ENCODE results near the gene GDAP1L1.
A peak's percentile ranks its signal among the peaks of the same experiment; 100 is the strongest.
"Not testable (repeated sequence)": the region's sequence is repeated elsewhere in the genome, so short reads cannot be mapped to it uniquely, and the experiment has no call there.

GDAP1L1 gene

DNA sequence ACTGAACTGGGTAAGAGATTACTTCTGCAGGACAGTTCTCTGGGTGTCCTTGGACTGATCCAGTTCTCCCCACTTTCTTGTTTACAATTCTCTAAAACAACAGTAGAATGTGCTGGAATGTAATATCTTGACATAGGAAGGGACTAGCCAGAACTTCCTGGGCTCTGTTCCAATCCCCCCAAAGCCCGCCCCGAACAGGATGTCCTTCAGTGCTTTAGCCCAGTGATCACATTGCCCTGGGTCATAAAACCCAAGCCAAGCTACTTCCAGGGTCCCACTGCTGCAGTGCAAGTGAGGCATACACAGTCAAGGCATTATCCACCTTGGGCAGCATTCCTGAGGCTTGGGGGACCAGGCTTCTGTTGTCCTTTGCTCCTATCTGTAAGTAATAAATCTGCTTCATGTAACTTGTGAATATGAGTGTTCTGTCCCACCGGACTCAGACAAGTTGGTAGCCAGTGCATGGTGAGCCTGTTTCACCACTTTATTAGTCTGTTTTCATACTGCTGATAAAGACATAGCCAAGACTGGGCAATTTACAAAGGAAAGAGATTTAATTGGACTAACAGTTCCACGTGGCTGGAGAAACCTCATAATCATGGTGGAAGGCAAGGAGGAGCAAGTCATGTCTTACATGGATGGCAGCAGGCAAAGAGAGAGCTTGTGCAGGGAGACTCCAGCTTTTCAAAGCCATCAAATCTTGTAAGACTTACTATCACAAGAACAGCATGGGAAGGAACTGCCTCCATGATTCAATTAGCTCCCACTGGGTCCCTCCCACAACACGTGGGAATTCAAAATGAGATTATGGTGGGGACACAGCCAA lies 40.4 kb downstream of the GDAP1L1 start:
- no peak for DNase-seq
- TF ChIP-seq GATA1 (IDR thresholded peaks at IDR 0.05; ENCODE audit: low read depth, low read length) (no peak), POLR2A (IDR thresholded peaks at IDR 0.05; ENCODE audit: low read length) (no peak)

DNA sequence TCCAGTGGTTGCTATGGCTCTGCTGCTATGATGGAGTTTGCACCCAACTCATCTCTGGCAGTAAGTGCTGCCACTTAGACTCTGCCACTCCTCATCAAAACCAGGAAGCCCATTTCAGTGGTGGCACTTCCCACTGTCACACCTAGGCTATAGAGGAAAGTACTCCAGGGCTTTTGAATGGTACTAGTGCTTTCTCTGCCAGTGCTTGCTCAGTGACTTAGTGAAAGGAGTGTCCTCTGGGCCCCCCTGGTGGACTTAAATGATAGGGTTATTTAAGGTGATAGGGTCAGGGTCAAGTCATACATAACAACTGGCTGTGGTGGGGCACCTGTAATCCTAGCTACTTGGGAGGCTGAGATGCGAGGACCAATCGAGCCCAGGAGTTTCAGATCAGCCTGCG lies 41.1 kb downstream of the GDAP1L1 start:
- TF ChIP-seq POLR2A (IDR thresholded peaks at IDR 0.05; ENCODE audit: low read length) (no peak), GATA1 (IDR thresholded peaks at IDR 0.05; ENCODE audit: low read depth, low read length) (no peak)
- DNase-seq, result peak; percentile 37 to 49

DNA sequence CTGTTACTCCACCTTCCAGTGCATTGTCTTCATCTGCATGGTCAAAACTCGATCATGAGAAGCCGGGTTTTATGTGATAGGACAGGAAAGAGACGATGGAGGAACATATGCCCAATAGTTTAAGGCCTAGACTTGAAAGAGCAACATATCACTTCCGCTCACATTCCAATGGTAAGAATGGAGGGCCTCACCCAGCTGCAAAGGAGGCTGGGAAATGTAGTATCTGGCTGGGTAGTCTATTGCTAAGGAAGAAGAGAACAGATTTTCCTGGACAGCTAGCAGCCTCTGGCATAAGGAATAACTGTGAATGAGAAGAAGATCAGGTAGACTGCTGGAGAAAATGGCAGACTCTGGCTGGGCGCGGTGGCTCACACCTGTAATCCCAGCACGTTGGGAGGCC lies 44.6 kb downstream of the GDAP1L1 start:
- TF ChIP-seq POLR2A (IDR thresholded peaks at IDR 0.05; ENCODE audit: low read length) (no peak), GATA1 (IDR thresholded peaks at IDR 0.05; ENCODE audit: low read depth, low read length) (no peak)
- no peak for DNase-seq

DNA sequence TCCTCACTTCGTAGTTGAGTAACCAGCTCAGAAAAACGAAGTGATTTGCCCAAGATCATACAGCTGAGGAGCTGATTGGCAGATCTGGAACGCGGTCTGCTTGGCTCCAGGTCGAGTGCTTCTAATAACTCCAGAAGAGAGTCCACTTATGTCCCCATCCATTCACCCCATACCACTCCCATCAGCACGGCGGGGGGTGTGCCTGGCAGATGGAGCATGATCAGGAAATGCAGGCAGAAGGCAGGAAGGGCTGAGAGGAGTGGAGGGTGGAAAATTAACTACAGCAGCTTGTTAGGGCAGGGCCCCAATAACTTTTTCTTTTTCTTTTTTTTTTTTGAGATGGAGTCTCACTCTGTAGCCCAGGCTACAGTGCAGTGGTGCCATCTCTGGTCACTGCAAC lies 48.9 kb downstream of the GDAP1L1 start:
- TF ChIP-seq POLR2A (IDR thresholded peaks at IDR 0.05; ENCODE audit: low read length), result no peak
- no peak for TF ChIP-seq GATA1 (IDR thresholded peaks at IDR 0.05; ENCODE audit: low read depth, low read length)
- no peak for DNase-seq

DNA sequence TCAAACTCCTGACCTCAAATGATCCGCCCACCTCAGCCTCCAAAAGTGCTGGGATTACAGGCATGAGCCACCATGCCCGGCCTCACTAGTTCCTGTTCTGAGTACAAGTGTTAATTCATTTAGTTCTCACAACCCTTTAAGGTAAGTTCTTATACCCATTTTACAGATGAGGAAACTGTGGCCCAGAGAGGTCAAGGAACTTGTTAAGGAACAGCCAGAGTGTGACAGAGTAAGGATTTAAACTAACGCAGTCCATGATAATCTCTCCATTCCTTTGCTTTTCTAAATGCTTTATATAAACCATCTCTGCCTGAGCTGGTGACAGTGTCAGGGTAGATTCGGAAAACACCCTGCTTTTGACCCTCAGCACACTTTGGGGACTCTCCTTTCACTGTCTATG lies 50.6 kb downstream of the GDAP1L1 start:
- no peak for TF ChIP-seq GATA1 (IDR thresholded peaks at IDR 0.05; ENCODE audit: low read depth, low read length)
- TF ChIP-seq POLR2A (IDR thresholded peaks at IDR 0.05; ENCODE audit: low read length), result no peak
- no peak for DNase-seq

DNA sequence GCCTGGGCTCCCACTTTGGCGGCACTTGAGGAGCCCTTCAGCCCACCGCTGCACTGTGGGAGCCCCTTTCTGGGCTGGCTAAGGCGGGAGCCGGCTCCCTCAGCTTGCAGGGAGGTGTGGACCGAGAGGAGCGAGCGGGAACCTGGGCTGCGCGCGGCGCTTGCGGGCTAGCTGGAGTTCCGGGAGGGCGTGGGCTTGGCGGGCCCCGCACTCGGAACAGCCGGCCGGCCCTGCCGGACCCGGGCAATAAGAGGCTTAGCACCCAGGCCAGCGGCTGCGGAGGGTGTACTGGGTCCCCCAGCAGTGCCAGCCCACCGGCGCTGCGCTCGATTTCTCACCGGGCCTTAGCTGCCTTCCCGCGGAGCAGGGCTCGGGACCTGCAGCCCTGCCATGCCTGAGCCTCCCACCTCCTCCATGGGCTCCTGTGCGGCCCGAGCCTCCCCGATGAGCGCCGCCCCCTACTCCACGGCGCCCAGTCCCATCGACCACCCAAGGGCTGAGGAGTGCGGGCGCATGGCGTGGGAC lies 52.0 kb downstream of the GDAP1L1 start:
- DNase-seq, result not testable (repeated sequence)

DNA sequence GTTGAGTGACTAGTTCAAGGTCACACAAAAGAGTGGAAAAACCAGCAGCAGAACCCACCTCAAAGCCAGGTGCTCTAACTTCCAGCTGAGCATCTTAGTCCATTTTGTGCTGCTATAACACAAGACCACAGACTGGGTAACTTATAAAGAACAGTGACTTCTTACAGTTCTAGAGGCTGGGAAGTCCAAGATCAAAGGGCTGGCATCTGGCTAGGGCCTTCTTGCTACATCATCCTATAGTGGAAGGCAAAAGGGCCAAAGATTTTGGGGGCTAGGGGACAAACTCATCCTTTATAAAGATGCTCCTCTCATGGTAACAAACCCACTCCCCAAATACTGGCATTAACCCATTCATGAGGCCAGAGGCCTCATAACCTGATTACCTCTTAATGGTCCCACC lies 54.2 kb downstream of the GDAP1L1 start:
- TF ChIP-seq POLR2A (IDR thresholded peaks at IDR 0.05; ENCODE audit: low read length) (no peak), GATA1 (IDR thresholded peaks at IDR 0.05; ENCODE audit: low read depth, low read length) (no peak)
- DNase-seq, result no peak

DNA sequence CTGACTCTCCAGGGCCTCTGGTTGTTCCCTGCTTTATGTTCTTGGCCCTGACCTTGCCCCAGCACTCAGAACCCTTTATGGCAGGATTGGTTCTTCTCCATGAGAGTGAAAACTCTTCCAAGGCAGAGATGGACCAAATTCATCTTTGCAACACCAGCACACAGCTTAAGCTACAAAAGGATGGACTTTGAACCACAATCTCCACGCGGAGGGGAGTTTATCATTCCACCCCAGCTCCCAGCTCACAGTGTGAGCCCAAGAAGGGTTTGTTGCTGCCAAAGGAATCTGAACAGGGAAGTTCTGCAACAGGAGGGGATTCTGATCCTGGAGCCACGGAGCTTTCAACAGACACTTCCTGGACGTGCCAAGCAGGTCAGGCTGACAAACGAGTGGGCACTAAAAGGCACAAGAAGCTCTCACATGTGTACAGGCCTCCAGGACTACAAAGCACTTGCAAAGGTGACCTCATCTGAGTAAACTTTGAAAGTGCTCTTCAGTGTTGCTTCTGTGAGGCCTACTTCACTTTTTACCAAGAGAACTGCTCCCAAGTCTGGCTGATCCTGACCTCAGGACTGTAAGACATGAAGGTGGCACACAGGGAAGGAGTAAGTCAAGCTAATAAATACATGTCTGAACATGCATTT lies 55.0 kb downstream of the GDAP1L1 start:
- DNase-seq, result no peak
- TF ChIP-seq GATA1 (IDR thresholded peaks at IDR 0.05; ENCODE audit: low read depth, low read length) (no peak), POLR2A (IDR thresholded peaks at IDR 0.05; ENCODE audit: low read length) (no peak)

DNA sequence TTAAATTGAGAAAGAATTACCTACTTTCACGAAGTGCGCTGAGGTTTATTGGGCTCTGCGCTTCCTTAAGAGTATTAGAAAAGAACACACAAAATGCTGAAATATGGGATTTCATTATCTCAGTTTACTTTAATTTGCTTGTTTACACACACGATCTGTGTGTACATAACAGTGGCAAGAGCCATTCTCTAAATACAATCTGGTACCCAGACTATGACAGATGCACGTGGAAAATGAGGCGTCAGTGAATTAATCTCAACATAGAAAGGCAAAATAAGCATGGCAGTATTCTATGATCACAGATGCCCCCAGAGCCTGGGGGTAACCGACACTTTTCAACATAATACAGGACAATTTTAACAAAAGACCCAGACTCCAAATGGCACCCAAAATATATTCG lies 55.6 kb downstream of the GDAP1L1 start:
- no peak for TF ChIP-seq POLR2A (IDR thresholded peaks at IDR 0.05; ENCODE audit: low read length)
- TF ChIP-seq GATA1 (IDR thresholded peaks at IDR 0.05; ENCODE audit: low read depth, low read length), result no peak
- DNase-seq, result no peak

DNA sequence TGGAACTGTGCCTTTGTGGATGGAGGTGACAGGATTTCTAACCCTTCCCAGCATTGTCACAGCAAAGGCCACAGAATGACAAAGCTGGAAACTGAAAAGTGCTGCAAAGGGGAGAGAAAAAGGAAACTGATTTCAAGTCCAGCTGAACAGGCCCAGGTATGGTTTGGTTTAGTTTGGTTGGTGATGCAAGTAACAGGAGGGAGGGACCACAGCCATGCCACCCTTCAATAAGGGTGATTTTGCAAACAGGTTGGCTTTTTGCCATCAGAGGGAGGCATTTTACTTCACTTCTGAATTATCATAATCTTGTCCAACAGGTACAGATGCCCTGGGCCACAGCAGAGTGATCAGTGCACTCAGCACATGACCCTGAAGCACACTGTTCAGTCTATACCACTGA lies 57.3 kb downstream of the GDAP1L1 start:
- DNase-seq, result peak in 1 of 2 experiments; percentile 14
- TF ChIP-seq GATA1 (IDR thresholded peaks at IDR 0.05; ENCODE audit: low read depth, low read length) (no peak), POLR2A (IDR thresholded peaks at IDR 0.05; ENCODE audit: low read length) (no peak)

DNA sequence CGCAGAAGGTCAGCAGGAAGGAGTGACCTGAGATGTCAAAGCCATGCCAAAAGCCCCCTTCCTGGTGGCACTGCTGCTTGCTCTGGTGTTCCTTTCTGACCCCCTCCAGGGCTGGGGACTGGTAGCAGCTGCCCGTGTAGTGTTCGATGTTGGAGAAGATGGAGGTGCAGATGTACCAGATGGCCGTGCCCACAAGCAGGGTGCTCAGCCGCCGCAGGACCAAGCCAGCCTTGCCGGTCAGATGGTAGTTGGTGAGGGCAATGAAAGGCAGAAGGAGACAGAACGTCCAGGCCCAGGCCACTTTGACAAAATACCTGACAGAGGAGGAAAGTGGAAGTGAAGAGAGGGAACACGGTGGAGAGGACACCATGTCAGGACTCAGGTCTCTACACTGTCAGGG lies 59.8 kb downstream of the GDAP1L1 start:
- TF ChIP-seq POLR2A (IDR thresholded peaks at IDR 0.05; ENCODE audit: low read length) (no peak), GATA1 (IDR thresholded peaks at IDR 0.05; ENCODE audit: low read depth, low read length) (no peak)
- DNase-seq, result no peak

DNA sequence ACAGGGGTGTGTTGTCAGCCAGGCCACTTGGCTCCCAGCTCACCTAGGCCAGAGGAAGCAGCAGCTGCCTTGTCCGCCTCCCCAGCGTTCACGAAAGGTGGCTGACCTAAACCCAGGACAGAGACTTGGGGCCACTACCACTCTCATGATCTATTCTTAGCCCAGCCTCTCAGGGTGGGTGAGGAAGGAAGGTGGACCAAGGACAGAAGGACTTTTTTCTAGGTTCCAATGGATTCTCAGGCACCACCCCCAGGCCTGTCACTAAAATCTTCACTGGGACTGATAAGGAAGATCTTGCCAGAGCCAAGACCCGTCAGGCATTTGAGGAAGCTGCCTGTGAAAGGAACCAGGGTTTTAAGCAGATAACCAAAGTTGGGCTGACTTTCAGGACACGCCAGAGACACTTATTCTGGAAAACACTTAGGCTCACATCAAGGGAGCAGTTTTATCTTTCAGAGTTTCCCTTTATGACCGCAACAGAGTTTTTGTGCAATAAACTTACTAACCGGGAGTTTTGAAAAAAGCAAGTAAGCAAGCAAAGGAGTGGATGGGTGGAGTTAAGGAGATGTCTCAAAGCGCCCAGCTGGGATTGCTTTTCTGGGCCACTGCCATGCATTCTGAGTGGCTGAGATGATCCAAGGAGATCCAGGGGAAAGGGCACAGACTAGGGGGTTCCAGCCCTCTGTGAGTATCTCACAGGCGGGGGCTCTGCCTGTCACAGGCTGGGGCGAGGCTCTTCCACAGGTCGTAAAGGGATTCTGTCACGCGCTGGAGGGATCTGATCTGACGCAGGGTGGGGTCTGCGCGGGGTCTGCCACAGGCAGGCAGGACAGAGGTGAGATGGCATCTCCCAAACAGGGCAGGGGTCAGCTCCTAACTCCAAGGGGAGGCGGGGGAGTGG lies 62.9 kb downstream of the GDAP1L1 start:
- DNase-seq, result peak; percentile 58 to 66
- TF ChIP-seq GATA1 (IDR thresholded peaks at IDR 0.05; ENCODE audit: low read depth, low read length) (no peak), POLR2A (IDR thresholded peaks at IDR 0.05; ENCODE audit: low read length) (no peak)

DNA sequence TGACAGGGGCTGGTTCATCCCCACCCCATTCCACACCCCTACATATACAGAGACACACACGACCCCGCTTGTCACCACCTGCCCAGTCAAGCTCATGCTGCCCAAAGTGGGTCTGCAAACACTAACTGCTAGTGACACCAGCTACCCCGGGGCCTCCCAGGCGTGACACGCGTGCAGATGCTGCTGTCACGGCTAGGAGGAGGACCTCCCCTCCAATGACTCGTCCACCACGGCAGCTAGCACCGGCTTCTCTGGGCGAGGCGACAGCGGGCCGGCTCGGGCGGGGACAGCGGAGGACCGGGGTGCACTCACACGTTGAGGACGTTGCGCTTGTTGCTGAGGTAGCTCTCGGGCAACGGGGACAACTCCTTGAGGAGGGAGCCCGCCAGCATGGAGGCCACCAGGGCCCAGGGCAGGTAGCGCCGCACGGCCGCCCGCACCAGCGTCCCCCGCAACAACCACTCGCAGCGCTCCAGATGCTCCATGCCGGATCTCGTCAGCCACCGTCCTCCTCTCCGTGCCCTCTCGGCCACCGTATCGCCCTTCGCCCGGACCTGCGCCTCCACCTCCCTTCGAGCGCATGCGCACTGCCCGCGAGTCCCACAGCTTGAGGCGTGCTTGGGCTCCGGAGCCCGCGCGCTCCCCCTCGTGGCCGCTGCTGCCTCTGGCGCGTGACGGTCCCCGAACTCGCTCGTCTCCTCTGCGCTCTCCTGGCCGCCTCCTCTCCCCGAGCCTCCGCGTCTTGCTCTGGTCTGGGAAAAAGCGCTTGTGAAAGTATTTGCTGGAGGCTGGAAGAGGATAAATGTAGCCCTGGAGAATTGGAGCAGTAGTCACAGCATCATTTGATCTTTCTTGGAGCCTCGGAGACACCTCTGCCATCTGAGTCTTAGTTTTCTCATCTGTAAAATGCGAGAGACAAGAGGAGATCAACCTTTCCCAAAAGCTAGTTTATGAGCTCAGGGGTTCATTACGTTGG lies 63.8 kb downstream of the GDAP1L1 start, which contains the start of gene FITM2:
Gene FITM2 (minus strand): TSS at position 539 of the 976 bp plus-strand sequence. CDS start 54 bp downstream, at position 485.
- DNase-seq, result peak; percentile 99

More for the DNA sequence above, 63.8 kb downstream of the GDAP1L1 start, which contains the start of gene FITM2:
- TF ChIP-seq GATA1 (IDR thresholded peaks at IDR 0.05; ENCODE audit: low read depth, low read length), result no peak
- peak; percentile 43 for TF ChIP-seq POLR2A (IDR thresholded peaks at IDR 0.05; ENCODE audit: low read length)

Data from erythroblast (primary cell).